ENCODE measurements around the gene ZNF71. TPM values are rescaled to one million over a fixed set of nuclear protein-coding genes. Genes with fewer than 3 reads are reported as not detected.

Gene ZNF71
- total RNA-seq, 1 experiment from 2014 or later = 8.0 TPM

DNA sequence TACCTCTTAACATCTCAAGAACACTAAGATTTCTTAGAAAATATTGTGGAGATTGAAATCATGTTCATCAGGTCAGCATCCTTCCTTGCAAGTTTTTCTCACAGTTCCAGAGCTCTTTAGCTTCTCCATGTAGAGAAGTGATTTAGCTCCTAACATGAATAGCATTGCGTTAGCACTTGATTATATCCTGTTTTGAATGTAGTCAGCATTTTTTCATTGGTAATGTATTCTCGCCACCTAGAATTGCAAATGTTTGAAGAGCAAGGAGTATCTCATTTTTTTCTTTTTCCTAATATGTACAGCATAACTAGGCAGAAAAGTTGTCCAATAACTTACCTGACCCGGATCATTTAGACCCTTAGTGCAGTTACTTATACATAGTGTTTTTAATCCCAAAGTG is 21.2 kb upstream of the ZNF71 start:
- no peak for DNase-seq (ENCODE audit: low spot score)
- no peak for ATAC-seq
- Mint-ChIP-seq H3K27ac (no peak overlapping the region), H3K36me3 (peaks cover 91% of the 10 kb centered on the region), H3K27me3 (ENCODE audit: low read depth) (peaks cover 5% of the 10 kb centered on the region), H3K9me3 (peaks cover 85% of the 10 kb centered on the region), H3K4me3 (no peak overlapping the region), H3K4me1 (no peaks in the 10 kb centered on the region)
- CTCF ChIA-PET = no interaction called here
- POLR2A ChIA-PET = no interaction called here
- TF ChIP-seq ZNF396 (CRISPR knock-in tag; IDR thresholded peaks at IDR 0.05; ENCODE audit: borderline replicate concordance) (no peak), TEAD4 (CRISPR knock-in tag; IDR thresholded peaks at IDR 0.05) (no peak), NR3C1 (CRISPR knock-in tag; conservative IDR thresholded peaks at IDR 0.05; ENCODE audit: low read depth) (no peak), GABPB1 (CRISPR knock-in tag; IDR thresholded peaks at IDR 0.05) (no peak), CREB1 (CRISPR knock-in tag; IDR thresholded peaks at IDR 0.05) (no peak), MYBL2 (CRISPR knock-in tag; IDR thresholded peaks at IDR 0.05) (no peak), ZNF219 (CRISPR knock-in tag; IDR thresholded peaks at IDR 0.05; ENCODE audit: borderline replicate concordance) (no peak)
- TF ChIP-seq, protein P1, sequence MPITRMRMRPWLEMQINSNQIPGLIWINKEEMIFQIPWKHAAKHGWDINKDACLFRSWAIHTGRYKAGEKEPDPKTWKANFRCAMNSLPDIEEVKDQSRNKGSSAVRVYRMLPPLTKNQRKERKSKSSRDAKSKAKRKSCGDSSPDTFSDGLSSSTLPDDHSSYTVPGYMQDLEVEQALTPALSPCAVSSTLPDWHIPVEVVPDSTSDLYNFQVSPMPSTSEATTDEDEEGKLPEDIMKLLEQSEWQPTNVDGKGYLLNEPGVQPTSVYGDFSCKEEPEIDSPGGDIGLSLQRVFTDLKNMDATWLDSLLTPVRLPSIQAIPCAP (CRISPR knock-in tag; IDR thresholded peaks at IDR 0.05) = no peak
- TF ChIP-seq, protein P2, sequence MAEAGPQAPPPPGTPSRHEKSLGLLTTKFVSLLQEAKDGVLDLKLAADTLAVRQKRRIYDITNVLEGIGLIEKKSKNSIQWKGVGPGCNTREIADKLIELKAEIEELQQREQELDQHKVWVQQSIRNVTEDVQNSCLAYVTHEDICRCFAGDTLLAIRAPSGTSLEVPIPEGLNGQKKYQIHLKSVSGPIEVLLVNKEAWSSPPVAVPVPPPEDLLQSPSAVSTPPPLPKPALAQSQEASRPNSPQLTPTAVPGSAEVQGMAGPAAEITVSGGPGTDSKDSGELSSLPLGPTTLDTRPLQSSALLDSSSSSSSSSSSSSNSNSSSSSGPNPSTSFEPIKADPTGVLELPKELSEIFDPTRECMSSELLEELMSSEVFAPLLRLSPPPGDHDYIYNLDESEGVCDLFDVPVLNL (CRISPR knock-in tag; IDR thresholded peaks at IDR 0.05; ENCODE audit: borderline replicate concordance, low read depth) = no peak
- TF ChIP-seq, protein P3, sequence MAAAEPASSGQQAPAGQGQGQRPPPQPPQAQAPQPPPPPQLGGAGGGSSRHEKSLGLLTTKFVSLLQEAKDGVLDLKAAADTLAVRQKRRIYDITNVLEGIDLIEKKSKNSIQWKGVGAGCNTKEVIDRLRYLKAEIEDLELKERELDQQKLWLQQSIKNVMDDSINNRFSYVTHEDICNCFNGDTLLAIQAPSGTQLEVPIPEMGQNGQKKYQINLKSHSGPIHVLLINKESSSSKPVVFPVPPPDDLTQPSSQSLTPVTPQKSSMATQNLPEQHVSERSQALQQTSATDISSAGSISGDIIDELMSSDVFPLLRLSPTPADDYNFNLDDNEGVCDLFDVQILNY (CRISPR knock-in tag; IDR thresholded peaks at IDR 0.05) = no peak
- TF ChIP-seq, protein P4, sequence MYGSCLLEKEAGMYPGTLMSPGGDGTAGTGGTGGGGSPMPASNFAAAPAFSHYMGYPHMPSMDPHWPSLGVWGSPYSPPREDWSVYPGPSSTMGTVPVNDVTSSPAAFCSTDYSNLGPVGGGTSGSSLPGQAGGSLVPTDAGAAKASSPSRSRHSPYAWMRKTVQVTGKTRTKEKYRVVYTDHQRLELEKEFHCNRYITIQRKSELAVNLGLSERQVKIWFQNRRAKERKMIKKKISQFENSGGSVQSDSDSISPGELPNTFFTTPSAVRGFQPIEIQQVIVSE (CRISPR knock-in tag; IDR thresholded peaks at IDR 0.05; ENCODE audit: borderline replicate concordance) = no peak

DNA sequence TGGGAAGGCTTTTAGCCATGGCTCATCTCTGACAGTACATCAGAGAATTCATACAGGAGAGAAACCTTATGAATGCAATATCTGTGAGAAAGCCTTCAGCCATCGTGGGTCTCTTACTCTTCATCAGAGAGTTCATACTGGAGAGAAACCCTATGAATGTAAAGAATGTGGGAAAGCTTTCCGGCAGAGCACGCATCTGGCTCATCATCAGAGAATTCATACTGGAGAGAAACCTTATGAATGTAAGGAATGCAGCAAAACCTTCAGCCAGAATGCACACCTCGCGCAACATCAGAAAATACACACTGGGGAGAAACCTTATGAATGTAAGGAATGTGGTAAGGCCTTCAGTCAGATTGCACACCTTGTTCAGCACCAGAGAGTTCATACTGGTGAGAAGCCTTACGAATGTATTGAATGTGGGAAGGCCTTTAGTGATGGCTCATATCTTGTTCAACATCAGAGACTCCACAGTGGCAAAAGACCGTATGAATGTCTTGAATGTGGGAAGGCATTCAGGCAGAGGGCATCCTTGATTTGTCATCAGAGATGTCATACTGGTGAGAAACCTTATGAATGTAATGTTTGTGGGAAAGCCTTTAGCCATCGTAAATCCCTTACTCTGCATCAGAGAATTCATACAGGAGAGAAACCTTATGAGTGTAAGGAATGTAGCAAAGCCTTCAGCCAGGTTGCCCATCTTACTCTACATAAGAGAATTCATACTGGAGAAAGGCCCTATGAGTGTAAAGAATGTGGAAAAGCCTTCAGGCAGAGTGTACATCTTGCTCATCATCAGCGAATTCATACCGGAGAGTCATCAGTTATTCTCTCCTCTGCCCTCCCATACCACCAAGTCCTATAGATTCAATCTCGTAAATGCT is 17.1 kb upstream of the ZNF71 start:
- Mint-ChIP-seq H3K9me3 (peaks cover 92% of the 10 kb centered on the region), H3K27me3 (ENCODE audit: low read depth) (peaks cover 7% of the 10 kb centered on the region), H3K27ac (no peak overlapping the region), H3K36me3 (peaks cover 91% of the 10 kb centered on the region), H3K4me3 (no peak overlapping the region), H3K4me1 (no peaks in the 10 kb centered on the region)
- ATAC-seq (no peak), DNase-seq (ENCODE audit: low spot score) (no peak)
- ChIA-PET CTCF (no interaction called here), POLR2A (no interaction called here)
- TF ChIP-seq HMGA2 (CRISPR knock-in tag; IDR thresholded peaks at IDR 0.05) (no peak), ZNF138 (CRISPR knock-in tag; conservative IDR thresholded peaks at IDR 0.05) (no peak), ZNF671 (CRISPR knock-in tag; IDR thresholded peaks at IDR 0.05) (no peak), ZBTB21 (CRISPR knock-in tag; IDR thresholded peaks at IDR 0.05; ENCODE audit: borderline replicate concordance) (no peak), TEAD4 (CRISPR knock-in tag; IDR thresholded peaks at IDR 0.05) (no peak), MXD4 (CRISPR knock-in tag; IDR thresholded peaks at IDR 0.05; ENCODE audit: borderline replicate concordance) (no peak)
- TF ChIP-seq, protein P5, sequence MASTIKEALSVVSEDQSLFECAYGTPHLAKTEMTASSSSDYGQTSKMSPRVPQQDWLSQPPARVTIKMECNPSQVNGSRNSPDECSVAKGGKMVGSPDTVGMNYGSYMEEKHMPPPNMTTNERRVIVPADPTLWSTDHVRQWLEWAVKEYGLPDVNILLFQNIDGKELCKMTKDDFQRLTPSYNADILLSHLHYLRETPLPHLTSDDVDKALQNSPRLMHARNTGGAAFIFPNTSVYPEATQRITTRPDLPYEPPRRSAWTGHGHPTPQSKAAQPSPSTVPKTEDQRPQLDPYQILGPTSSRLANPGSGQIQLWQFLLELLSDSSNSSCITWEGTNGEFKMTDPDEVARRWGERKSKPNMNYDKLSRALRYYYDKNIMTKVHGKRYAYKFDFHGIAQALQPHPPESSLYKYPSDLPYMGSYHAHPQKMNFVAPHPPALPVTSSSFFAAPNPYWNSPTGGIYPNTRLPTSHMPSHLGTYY (CRISPR knock-in tag; IDR thresholded peaks at IDR 0.05) = no peak
- TF ChIP-seq, protein P1 (CRISPR knock-in tag; IDR thresholded peaks at IDR 0.05) = no peak
- TF ChIP-seq, protein P6, sequence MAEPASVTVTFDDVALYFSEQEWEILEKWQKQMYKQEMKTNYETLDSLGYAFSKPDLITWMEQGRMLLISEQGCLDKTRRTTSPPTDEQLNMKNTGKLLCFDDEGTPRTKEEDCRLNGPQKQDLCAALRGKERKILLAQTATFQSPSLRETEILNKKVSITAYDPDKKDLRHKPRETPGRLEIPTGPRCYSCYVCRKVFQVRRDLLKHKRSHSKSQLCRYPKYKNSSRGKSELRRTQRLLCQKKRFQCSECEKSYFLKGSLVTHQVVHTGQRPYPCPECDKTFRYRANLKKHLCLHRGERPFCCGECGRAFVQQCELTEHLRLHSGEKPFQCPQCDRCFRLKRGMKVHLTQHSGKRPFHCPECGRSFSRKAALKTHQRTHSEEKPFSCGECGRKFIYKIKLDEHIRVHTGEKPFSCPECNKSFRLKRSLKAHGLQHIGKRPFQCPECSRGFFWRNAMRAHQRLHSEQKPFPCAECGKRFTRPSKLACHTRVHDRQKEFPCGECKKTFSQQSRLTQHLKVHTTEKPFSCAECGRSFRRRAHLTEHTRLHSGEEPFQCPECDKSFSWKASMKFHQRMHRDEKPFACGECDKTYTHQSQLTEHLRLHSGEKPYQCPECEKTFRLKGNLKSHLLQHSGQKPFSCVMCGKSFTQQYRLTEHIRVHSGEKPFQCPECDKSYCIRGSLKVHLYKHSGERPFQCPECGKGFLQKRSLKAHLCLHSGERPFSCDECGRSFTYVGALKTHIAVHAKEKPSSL (CRISPR knock-in tag; conservative IDR thresholded peaks at IDR 0.05) = no peak
- TF ChIP-seq, protein P7, sequence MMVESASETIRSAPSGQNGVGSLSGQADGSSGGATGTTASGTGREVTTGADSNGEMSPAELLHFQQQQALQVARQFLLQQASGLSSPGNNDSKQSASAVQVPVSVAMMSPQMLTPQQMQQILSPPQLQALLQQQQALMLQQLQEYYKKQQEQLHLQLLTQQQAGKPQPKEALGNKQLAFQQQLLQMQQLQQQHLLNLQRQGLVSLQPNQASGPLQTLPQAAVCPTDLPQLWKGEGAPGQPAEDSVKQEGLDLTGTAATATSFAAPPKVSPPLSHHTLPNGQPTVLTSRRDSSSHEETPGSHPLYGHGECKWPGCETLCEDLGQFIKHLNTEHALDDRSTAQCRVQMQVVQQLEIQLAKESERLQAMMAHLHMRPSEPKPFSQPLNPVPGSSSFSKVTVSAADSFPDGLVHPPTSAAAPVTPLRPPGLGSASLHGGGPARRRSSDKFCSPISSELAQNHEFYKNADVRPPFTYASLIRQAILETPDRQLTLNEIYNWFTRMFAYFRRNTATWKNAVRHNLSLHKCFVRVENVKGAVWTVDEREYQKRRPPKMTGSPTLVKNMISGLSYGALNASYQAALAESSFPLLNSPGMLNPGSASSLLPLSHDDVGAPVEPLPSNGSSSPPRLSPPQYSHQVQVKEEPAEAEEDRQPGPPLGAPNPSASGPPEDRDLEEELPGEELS (CRISPR knock-in tag; IDR thresholded peaks at IDR 0.05) = no peak
- TF ChIP-seq, protein P8, sequence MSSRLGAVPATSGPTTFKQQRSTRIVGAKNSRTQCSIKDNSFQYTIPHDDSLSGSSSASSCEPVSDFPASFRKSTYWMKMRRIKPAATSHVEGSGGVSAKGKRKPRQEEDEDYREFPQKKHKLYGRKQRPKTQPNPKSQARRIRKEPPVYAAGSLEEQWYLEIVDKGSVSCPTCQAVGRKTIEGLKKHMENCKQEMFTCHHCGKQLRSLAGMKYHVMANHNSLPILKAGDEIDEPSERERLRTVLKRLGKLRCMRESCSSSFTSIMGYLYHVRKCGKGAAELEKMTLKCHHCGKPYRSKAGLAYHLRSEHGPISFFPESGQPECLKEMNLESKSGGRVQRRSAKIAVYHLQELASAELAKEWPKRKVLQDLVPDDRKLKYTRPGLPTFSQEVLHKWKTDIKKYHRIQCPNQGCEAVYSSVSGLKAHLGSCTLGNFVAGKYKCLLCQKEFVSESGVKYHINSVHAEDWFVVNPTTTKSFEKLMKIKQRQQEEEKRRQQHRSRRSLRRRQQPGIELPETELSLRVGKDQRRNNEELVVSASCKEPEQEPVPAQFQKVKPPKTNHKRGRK (CRISPR knock-in tag; IDR thresholded peaks at IDR 0.05; ENCODE audit: borderline replicate concordance) = no peak

Data from WTC11 (cell line).